Measurements from ENCODE around the gene LLPH. TPM values are rescaled to one million over a fixed set of nuclear protein-coding genes. Genes with fewer than 3 reads are reported as not detected.

Gene LLPH
- total RNA-seq, 1 experiment from 2014 or later = 31.5 TPM

- ChIA-PET POLR2A (no interaction called here), CTCF (interaction anchor here (0.6 kb wide), 1 partner anchor 94 kb away, joined by 6 read pairs; no protein-coding TSS in a partner anchor)
- ATAC-seq (no peak), DNase-seq (ENCODE audit: low spot score) (no peak)
- Mint-ChIP-seq H3K9me3 (peaks cover 3% of the 10 kb centered on the region), H3K36me3 (no peaks in the 10 kb centered on the region), H3K4me3 (no peak overlapping the region), H3K4me1 (peaks cover 6% of the 10 kb centered on the region), H3K27ac (no peak overlapping the region), H3K27me3 (ENCODE audit: low read depth) (no peaks in the 10 kb centered on the region)
- TF ChIP-seq ZNF671 (CRISPR knock-in tag; IDR thresholded peaks at IDR 0.05) = no peak
- TF ChIP-seq ZNF219 (CRISPR knock-in tag; IDR thresholded peaks at IDR 0.05; ENCODE audit: borderline replicate concordance) = no peak
- TF ChIP-seq JUN (CRISPR knock-in tag; IDR thresholded peaks at IDR 0.05) = no peak
- TF ChIP-seq NFYB (CRISPR knock-in tag; conservative IDR thresholded peaks at IDR 0.05; ENCODE audit: low read depth) = no peak
- no peak for TF ChIP-seq GABPB1 (CRISPR knock-in tag; IDR thresholded peaks at IDR 0.05)
- TF ChIP-seq NR1H2 (CRISPR knock-in tag; IDR thresholded peaks at IDR 0.05) = no peak
- TF ChIP-seq, protein P1, sequence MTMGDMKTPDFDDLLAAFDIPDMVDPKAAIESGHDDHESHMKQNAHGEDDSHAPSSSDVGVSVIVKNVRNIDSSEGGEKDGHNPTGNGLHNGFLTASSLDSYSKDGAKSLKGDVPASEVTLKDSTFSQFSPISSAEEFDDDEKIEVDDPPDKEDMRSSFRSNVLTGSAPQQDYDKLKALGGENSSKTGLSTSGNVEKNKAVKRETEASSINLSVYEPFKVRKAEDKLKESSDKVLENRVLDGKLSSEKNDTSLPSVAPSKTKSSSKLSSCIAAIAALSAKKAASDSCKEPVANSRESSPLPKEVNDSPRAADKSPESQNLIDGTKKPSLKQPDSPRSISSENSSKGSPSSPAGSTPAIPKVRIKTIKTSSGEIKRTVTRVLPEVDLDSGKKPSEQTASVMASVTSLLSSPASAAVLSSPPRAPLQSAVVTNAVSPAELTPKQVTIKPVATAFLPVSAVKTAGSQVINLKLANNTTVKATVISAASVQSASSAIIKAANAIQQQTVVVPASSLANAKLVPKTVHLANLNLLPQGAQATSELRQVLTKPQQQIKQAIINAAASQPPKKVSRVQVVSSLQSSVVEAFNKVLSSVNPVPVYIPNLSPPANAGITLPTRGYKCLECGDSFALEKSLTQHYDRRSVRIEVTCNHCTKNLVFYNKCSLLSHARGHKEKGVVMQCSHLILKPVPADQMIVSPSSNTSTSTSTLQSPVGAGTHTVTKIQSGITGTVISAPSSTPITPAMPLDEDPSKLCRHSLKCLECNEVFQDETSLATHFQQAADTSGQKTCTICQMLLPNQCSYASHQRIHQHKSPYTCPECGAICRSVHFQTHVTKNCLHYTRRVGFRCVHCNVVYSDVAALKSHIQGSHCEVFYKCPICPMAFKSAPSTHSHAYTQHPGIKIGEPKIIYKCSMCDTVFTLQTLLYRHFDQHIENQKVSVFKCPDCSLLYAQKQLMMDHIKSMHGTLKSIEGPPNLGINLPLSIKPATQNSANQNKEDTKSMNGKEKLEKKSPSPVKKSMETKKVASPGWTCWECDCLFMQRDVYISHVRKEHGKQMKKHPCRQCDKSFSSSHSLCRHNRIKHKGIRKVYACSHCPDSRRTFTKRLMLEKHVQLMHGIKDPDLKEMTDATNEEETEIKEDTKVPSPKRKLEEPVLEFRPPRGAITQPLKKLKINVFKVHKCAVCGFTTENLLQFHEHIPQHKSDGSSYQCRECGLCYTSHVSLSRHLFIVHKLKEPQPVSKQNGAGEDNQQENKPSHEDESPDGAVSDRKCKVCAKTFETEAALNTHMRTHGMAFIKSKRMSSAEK (CRISPR knock-in tag; IDR thresholded peaks at IDR 0.05; ENCODE audit: borderline replicate concordance) = no peak
- TF ChIP-seq, protein P2, sequence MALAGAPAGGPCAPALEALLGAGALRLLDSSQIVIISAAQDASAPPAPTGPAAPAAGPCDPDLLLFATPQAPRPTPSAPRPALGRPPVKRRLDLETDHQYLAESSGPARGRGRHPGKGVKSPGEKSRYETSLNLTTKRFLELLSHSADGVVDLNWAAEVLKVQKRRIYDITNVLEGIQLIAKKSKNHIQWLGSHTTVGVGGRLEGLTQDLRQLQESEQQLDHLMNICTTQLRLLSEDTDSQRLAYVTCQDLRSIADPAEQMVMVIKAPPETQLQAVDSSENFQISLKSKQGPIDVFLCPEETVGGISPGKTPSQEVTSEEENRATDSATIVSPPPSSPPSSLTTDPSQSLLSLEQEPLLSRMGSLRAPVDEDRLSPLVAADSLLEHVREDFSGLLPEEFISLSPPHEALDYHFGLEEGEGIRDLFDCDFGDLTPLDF (CRISPR knock-in tag; IDR thresholded peaks at IDR 0.05) = no peak
- TF ChIP-seq E2F5 (CRISPR knock-in tag; IDR thresholded peaks at IDR 0.05) = no peak
- no peak for TF ChIP-seq ZNF263 (CRISPR knock-in tag; IDR thresholded peaks at IDR 0.05; ENCODE audit: low read depth)
- TF ChIP-seq, protein P3, sequence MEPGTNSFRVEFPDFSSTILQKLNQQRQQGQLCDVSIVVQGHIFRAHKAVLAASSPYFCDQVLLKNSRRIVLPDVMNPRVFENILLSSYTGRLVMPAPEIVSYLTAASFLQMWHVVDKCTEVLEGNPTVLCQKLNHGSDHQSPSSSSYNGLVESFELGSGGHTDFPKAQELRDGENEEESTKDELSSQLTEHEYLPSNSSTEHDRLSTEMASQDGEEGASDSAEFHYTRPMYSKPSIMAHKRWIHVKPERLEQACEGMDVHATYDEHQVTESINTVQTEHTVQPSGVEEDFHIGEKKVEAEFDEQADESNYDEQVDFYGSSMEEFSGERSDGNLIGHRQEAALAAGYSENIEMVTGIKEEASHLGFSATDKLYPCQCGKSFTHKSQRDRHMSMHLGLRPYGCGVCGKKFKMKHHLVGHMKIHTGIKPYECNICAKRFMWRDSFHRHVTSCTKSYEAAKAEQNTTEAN (CRISPR knock-in tag; IDR thresholded peaks at IDR 0.05) = no peak
- TF ChIP-seq AFF4 (CRISPR knock-in tag; IDR thresholded peaks at IDR 0.05; ENCODE audit: borderline replicate concordance) = no peak
- no peak for TF ChIP-seq NFATC4 (CRISPR knock-in tag; IDR thresholded peaks at IDR 0.05)
- no peak for TF ChIP-seq ZNF416 (CRISPR knock-in tag; IDR thresholded peaks at IDR 0.05)
- TF ChIP-seq, protein P4, sequence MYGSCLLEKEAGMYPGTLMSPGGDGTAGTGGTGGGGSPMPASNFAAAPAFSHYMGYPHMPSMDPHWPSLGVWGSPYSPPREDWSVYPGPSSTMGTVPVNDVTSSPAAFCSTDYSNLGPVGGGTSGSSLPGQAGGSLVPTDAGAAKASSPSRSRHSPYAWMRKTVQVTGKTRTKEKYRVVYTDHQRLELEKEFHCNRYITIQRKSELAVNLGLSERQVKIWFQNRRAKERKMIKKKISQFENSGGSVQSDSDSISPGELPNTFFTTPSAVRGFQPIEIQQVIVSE (CRISPR knock-in tag; IDR thresholded peaks at IDR 0.05; ENCODE audit: borderline replicate concordance) = no peak
- TF ChIP-seq MXD4 (CRISPR knock-in tag; IDR thresholded peaks at IDR 0.05; ENCODE audit: borderline replicate concordance) = no peak
- TF ChIP-seq JAZF1 (CRISPR knock-in tag; IDR thresholded peaks at IDR 0.05) = no peak
- TF ChIP-seq FOXJ3 (CRISPR knock-in tag; IDR thresholded peaks at IDR 0.05; ENCODE audit: borderline replicate concordance) = no peak
- TF ChIP-seq ZNF121 (CRISPR knock-in tag; IDR thresholded peaks at IDR 0.05) = no peak
- TF ChIP-seq, protein P5, sequence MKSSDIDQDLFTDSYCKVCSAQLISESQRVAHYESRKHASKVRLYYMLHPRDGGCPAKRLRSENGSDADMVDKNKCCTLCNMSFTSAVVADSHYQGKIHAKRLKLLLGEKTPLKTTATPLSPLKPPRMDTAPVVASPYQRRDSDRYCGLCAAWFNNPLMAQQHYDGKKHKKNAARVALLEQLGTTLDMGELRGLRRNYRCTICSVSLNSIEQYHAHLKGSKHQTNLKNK (CRISPR knock-in tag; IDR thresholded peaks at IDR 0.05) = no peak
These were observed 53.0 kb downstream of the LLPH start for GRCh38 chr12:66077542-66077941.

All from WTC11 (cell line).